ENCODE data around the gene AMN. TPM values are rescaled to one million over a fixed set of nuclear protein-coding genes. Genes with fewer than 3 reads are reported as not detected.

AMN gene
- total RNA-seq, 1 experiment from 2014 or later: 21.8 TPM

- no peak for TF ChIP-seq EZH2 (IDR thresholded peaks at IDR 0.05; ENCODE audit: low read depth)
- TF ChIP-seq CTCF (conservative IDR thresholded peaks at IDR 0.05): no peak
Observed at GRCh38 chr14:102962111-102962627, 39.7 kb downstream of the AMN start.

GRCh38 chr14:102964152-102964730 is 41.8 kb downstream of the AMN start:
- DNase-seq: no peak
- no peaks in the 10 kb centered on the region for H3K79me2 ChIP-seq (ENCODE audit: low read depth)
- H3K4me2 ChIP-seq: no peak overlapping the region
- H3K36me3 ChIP-seq (ENCODE audit: low read depth): peaks cover 70% of the 10 kb centered on the region
- H3K9me3 ChIP-seq (ENCODE audit: insufficient read depth, low read depth): no peaks in the 10 kb centered on the region
- intact Hi-C loops (cut with micrococcal nuclease; ENCODE audit: unreplicated experiment): no loop called here
- H3K27ac ChIP-seq: no peak overlapping the region
- peaks cover 44% of the 10 kb centered on the region for H3F3A ChIP-seq (ENCODE audit: insufficient read depth, low read depth)
- POLR2A ChIA-PET (ENCODE audit: unreplicated experiment): interaction anchor here (0.6 to 0.8 kb wide), 2 partner anchors 324 to 405 kb away, joined by 3 to 6 read pairs; no protein-coding TSS in a partner anchor
- TF ChIP-seq EZH2 (IDR thresholded peaks at IDR 0.05; ENCODE audit: low read depth) (no peak), CTCF (conservative IDR thresholded peaks at IDR 0.05) (no peak)
- H3K9me2 ChIP-seq (ENCODE audit: insufficient read depth): no peaks in the 10 kb centered on the region
- BruUV-seq (replicated peaks): no TSS peak
- no peaks in the 10 kb centered on the region for H3K4me1 ChIP-seq (replicated peaks; ENCODE audit: insufficient read depth)
- no peaks in the 10 kb centered on the region for H3K27me3 ChIP-seq (ENCODE audit: insufficient read depth, low read depth)
- H2AFZ ChIP-seq: no peak overlapping the region
- no peak overlapping the region for H3K4me3 ChIP-seq
- no peaks in the 10 kb centered on the region for H4K20me1 ChIP-seq (ENCODE audit: insufficient read depth)
- CTCF ChIA-PET: interaction anchor here (0.6 kb wide), 1 partner anchor 103 kb away, joined by 3 read pairs; no protein-coding TSS in a partner anchor

More at GRCh38 chr14:102962111-102962627, 39.7 kb downstream of the AMN start:
- H3F3A ChIP-seq (ENCODE audit: insufficient read depth, low read depth): peaks cover 35% of the 10 kb centered on the region
- DNase-seq: no peak
- H3K4me2 ChIP-seq: no peak overlapping the region
- no peaks in the 10 kb centered on the region for H3K9me2 ChIP-seq (ENCODE audit: insufficient read depth)
- BruUV-seq (replicated peaks): no TSS peak
- no peaks in the 10 kb centered on the region for H3K27me3 ChIP-seq (ENCODE audit: insufficient read depth, low read depth)
- no peak overlapping the region for H3K27ac ChIP-seq
- peaks cover 70% of the 10 kb centered on the region for H3K36me3 ChIP-seq (ENCODE audit: low read depth)
- no peak overlapping the region for H3K4me3 ChIP-seq
- no peaks in the 10 kb centered on the region for H3K4me1 ChIP-seq (replicated peaks; ENCODE audit: insufficient read depth)
- H3K9me3 ChIP-seq (ENCODE audit: insufficient read depth, low read depth): no peaks in the 10 kb centered on the region
- H3K79me2 ChIP-seq (ENCODE audit: low read depth): no peaks in the 10 kb centered on the region
- H2AFZ ChIP-seq: no peak overlapping the region
- intact Hi-C loops (cut with micrococcal nuclease; ENCODE audit: unreplicated experiment): no loop called here
- ChIA-PET CTCF (no interaction called here), POLR2A (ENCODE audit: unreplicated experiment) (no interaction called here)
- H4K20me1 ChIP-seq (ENCODE audit: insufficient read depth): peaks cover 3% of the 10 kb centered on the region; the same call in 1 of the 2 replicates

GRCh38 chr14:102965282-102965681 is 42.8 kb downstream of the AMN start:
- BruUV-seq (replicated peaks): no TSS peak
- Histone ChIP-seq H3K4me3 (no peak overlapping the region), H3K4me1 (replicated peaks; ENCODE audit: insufficient read depth) (no peaks in the 10 kb centered on the region), H3F3A (ENCODE audit: insufficient read depth, low read depth) (peaks cover 36% of the 10 kb centered on the region), H2AFZ (no peak overlapping the region), H4K20me1 (ENCODE audit: insufficient read depth) (no peaks in the 10 kb centered on the region), H3K4me2 (no peak overlapping the region), H3K27ac (no peak overlapping the region), H3K27me3 (ENCODE audit: insufficient read depth, low read depth) (no peaks in the 10 kb centered on the region), H3K36me3 (ENCODE audit: low read depth) (peaks cover 73% of the 10 kb centered on the region), H3K79me2 (ENCODE audit: low read depth) (no peaks in the 10 kb centered on the region), H3K9me2 (ENCODE audit: insufficient read depth) (no peaks in the 10 kb centered on the region), H3K9me3 (ENCODE audit: insufficient read depth, low read depth) (no peaks in the 10 kb centered on the region)
- intact Hi-C loops (cut with micrococcal nuclease; ENCODE audit: unreplicated experiment): no loop called here
- ChIA-PET POLR2A (ENCODE audit: unreplicated experiment) (interaction anchor here (0.6 to 0.8 kb wide), 2 partner anchors 384 to 404 kb away, joined by 3 to 6 read pairs; no protein-coding TSS in a partner anchor), CTCF (no interaction called here)
- TF ChIP-seq EZH2 (IDR thresholded peaks at IDR 0.05; ENCODE audit: low read depth) (no peak), CTCF (conservative IDR thresholded peaks at IDR 0.05) (no peak)
- peak in 1 of 2 experiments; percentile 57 for DNase-seq
